GM23338 (cell line): ENCODE data around the gene CEP43. TPM values are rescaled to one million over a fixed set of nuclear protein-coding genes. Genes with fewer than 3 reads are reported as not detected.

ENCODE experiments used
- ATAC-seq: fragments of 200-7000 bp; cut with Tn5 transposase; 3 replicates; pipeline ENCODE4 v1.9.1; 2020
- DNase-seq: peaks from one replicate; pipeline ENCODE4 v3.0.0-alpha.2; 2015; ENCODE audit warnings: low spot score
- H2AFZ ChIP-seq: fragments of 200-600 bp; sonication (generic); 2 replicates; pipeline ENCODE4 v1.8.0; 2016; ENCODE audit warnings: antibody characterized with exemption, mild to moderate bottlenecking, moderate library complexity
- H3F3A ChIP-seq: fragments of 200-600 bp; sonication (generic); replicated peaks from 2 replicates; pipeline ENCODE4 v1.8.0; 2017; ENCODE audit warnings: antibody characterized with exemption, mixed run types, low read depth
- H3K27ac ChIP-seq: fragments of 200-600 bp; sonication (generic); 2 replicates; pipeline ENCODE4 v1.6.1; 2016; ENCODE audit warnings: low read depth
- H3K27me3 ChIP-seq: fragments of 200-600 bp; sonication (generic); 2 replicates; pipeline ENCODE4 v1.8.0; 2016; ENCODE audit warnings: mild to moderate bottlenecking, mixed run types, moderate library complexity; ENCODE audit not compliant: insufficient read depth
- H3K36me3 ChIP-seq: fragments of 200-600 bp; sonication (generic); 2 replicates; pipeline ENCODE4 v1.8.0; 2016; ENCODE audit warnings: mild to moderate bottlenecking; ENCODE audit not compliant: insufficient read depth
- H3K4me1 ChIP-seq: fragments of 200-600 bp; sonication (generic); 2 replicates; pipeline ENCODE4 v1.8.0; 2016; ENCODE audit warnings: mild to moderate bottlenecking, moderate library complexity; ENCODE audit not compliant: insufficient read depth
- H3K4me2 ChIP-seq: fragments of 200-600 bp; sonication (generic); 2 replicates; pipeline ENCODE4 v1.7.1; 2017; ENCODE audit warnings: mixed run types
- H3K4me3 ChIP-seq: fragments of 200-600 bp; sonication (generic); 2 replicates; pipeline ENCODE4 v1.6.1; 2016; ENCODE audit warnings: mixed run types
- H3K79me2 ChIP-seq: fragments of 200-600 bp; sonication (generic); replicated peaks from 2 replicates; pipeline ENCODE4 v1.8.0; 2017; ENCODE audit warnings: mild to moderate bottlenecking; ENCODE audit not compliant: insufficient read depth
- H3K9me2 ChIP-seq: fragments of 200-600 bp; sonication (generic); 2 replicates; pipeline ENCODE4 v1.8.0; 2017; ENCODE audit not compliant: insufficient read depth
- H4K20me1 ChIP-seq: fragments of 200-600 bp; sonication (generic); replicated peaks from 2 replicates; pipeline ENCODE4 v1.8.0; 2017; ENCODE audit warnings: mild to moderate bottlenecking; ENCODE audit not compliant: insufficient read depth
- H3K27ac Mint-ChIP-seq: 2 replicates; pipeline ENCODE4 v1.8.0; 2020; ENCODE audit warnings: inconsistent platforms, mild to moderate bottlenecking, moderate library complexity, mixed read lengths
- H3K27me3 Mint-ChIP-seq: 3 replicates; pipeline ENCODE4 v1.8.0; 2022; ENCODE audit warnings: low read depth, mild to moderate bottlenecking, moderate library complexity, mixed read lengths, inconsistent platforms; ENCODE audit not compliant: insufficient read depth, poor library complexity
- H3K36me3 Mint-ChIP-seq: 3 replicates; pipeline ENCODE4 v1.8.0; 2021; ENCODE audit warnings: low read depth, mild to moderate bottlenecking, inconsistent platforms, moderate library complexity, mixed read lengths
- H3K4me1 Mint-ChIP-seq: 3 replicates; pipeline ENCODE4 v1.8.0; 2020; ENCODE audit warnings: mild to moderate bottlenecking, inconsistent platforms, mixed read lengths
- H3K4me3 Mint-ChIP-seq: 3 replicates; pipeline ENCODE4 v1.8.0; 2021; ENCODE audit warnings: moderate library complexity, mild to moderate bottlenecking, inconsistent platforms, mixed read lengths
- H3K9me3 Mint-ChIP-seq: 3 replicates; pipeline ENCODE4 v1.8.0; 2020; ENCODE audit warnings: moderate library complexity, mild to moderate bottlenecking, inconsistent platforms, mixed read lengths
- CREB1 ChIP-seq: fragments of 250-450 bp; sonication (Bioruptor Pico); IDR thresholded peaks from 2 replicates; pipeline ENCODE4 v1.5.0; 2020; ENCODE audit warnings: low read depth, mild to moderate bottlenecking, moderate library complexity
- EZH2 ChIP-seq: fragments of 200-600 bp; sonication (generic); IDR thresholded peaks from one replicate; pipeline ENCODE4 v1.8.0; 2017; ENCODE audit warnings: antibody characterized with exemption, mild to moderate bottlenecking, low read depth; ENCODE audit not compliant: unreplicated experiment
- JUNB ChIP-seq: IDR thresholded peaks from one replicate; pipeline ENCODE4 v1.6.1; 2016; ENCODE audit warnings: antibody characterized with exemption; ENCODE audit not compliant: unreplicated experiment
- NANOG ChIP-seq: IDR thresholded peaks from 2 replicates; pipeline ENCODE4 v1.6.1; 2016; ENCODE audit warnings: antibody characterized with exemption, borderline replicate concordance
- STAT1 ChIP-seq: IDR thresholded peaks from one replicate; pipeline ENCODE4 v1.6.1; 2016; ENCODE audit warnings: antibody characterized with exemption; ENCODE audit not compliant: unreplicated experiment
- ZNF114 ChIP-seq: fragments of 250-450 bp; sonication (Bioruptor Pico); IDR thresholded peaks from 2 replicates; pipeline ENCODE4 v1.5.0; 2020; ENCODE audit warnings: mild to moderate bottlenecking, moderate library complexity
- ZNF331 ChIP-seq: fragments of 250-450 bp; sonication (Bioruptor Pico); IDR thresholded peaks from 2 replicates; pipeline ENCODE4 v1.5.0; 2020; ENCODE audit warnings: low read depth, mild to moderate bottlenecking, moderate library complexity
- ZNF462 ChIP-seq: fragments of 250-450 bp; sonication (Bioruptor Pico); IDR thresholded peaks from 2 replicates; pipeline ENCODE4 v1.5.0; 2020; ENCODE audit warnings: mild to moderate bottlenecking, moderate library complexity
- polyA plus RNA-seq: library from polyadenylated mRNA; unstranded; fragments of >200 nt; fragmentation: Nextera tagmentation; extraction: Ambion mirVana; gene quantifications from 2 replicates; pipeline ENCODE4 v1.2.1, GENCODE V29; 2016
- total RNA-seq: library from RNA; depleted of rRNA; stranded (reverse); fragments of >200 nt; shearing (Covaris generic); gene quantifications from 2 replicates; pipeline ENCODE4 v1.2.3, GENCODE V29; 2014
- TF ChIP-seq, protein P1 (sequence below), 2 experiments: fragments of 200-600 bp in 1 of 2; sonication (generic) in 1 of 2; conservative IDR thresholded peaks; 2 replicates each; pipeline versions ENCODE4 v1.5.1 to v1.6.1; 2016 to 2017; ENCODE audit warnings: antibody characterized with exemption in 2 of 2, low read depth in 2 of 2, mild to moderate bottlenecking in 2 of 2, moderate library complexity in 1 of 2
- TF ChIP-seq, protein P2 (sequence below): IDR thresholded peaks from one replicate; pipeline ENCODE4 v1.6.1; 2018; ENCODE audit warnings: antibody characterized with exemption; ENCODE audit not compliant: unreplicated experiment
- TF ChIP-seq, protein P3 (sequence below): IDR thresholded peaks from 2 replicates; pipeline ENCODE4 v1.6.1; 2016; ENCODE audit warnings: antibody characterized with exemption

Gene CEP43
- total and polyA plus RNA-seq, 2 experiments from 2014 or later, result 39.9 to 44.3 TPM

GRCh38 chr6:166955865-166956443 is 43.2 kb upstream of the CEP43 start:
- Histone ChIP-seq H3K27me3 (peaks cover 4% of the 10 kb centered on the region; the same call in 1 of the 2 replicates), H3K36me3 (no peaks in the 10 kb centered on the region), H3F3A (no peaks in the 10 kb centered on the region), H3K4me1 (peaks cover 12% of the 10 kb centered on the region), H4K20me1 (no peaks in the 10 kb centered on the region; the same call in 1 of the 2 replicates), H3K79me2 (peaks cover 6% of the 10 kb centered on the region; the same call in 1 of the 2 replicates), H3K4me2 (peak overlapping the region; percentile 94), H2AFZ (peak overlapping the region; percentile 95), H3K4me3 (peak overlapping the region; percentile 89), H3K27ac (no peak overlapping the region), H3K9me2 (no peaks in the 10 kb centered on the region)
- Mint-ChIP-seq H3K27ac (no peak overlapping the region), H3K4me1 (peaks cover 27% of the 10 kb centered on the region), H3K27me3 (peaks cover 11% of the 10 kb centered on the region), H3K4me3 (peak overlapping the region; percentile 77), H3K36me3 (peaks cover 18% of the 10 kb centered on the region), H3K9me3 (peaks cover 4% of the 10 kb centered on the region)
- TF ChIP-seq NANOG (no peak), STAT1 (no peak), ZNF331 (CRISPR knock-in tag) (no peak), EZH2 (no peak), ZNF462 (CRISPR knock-in tag) (no peak), JUNB (no peak), ZNF114 (CRISPR knock-in tag) (no peak), CREB1 (CRISPR knock-in tag) (no peak)
- TF ChIP-seq, protein P1, sequence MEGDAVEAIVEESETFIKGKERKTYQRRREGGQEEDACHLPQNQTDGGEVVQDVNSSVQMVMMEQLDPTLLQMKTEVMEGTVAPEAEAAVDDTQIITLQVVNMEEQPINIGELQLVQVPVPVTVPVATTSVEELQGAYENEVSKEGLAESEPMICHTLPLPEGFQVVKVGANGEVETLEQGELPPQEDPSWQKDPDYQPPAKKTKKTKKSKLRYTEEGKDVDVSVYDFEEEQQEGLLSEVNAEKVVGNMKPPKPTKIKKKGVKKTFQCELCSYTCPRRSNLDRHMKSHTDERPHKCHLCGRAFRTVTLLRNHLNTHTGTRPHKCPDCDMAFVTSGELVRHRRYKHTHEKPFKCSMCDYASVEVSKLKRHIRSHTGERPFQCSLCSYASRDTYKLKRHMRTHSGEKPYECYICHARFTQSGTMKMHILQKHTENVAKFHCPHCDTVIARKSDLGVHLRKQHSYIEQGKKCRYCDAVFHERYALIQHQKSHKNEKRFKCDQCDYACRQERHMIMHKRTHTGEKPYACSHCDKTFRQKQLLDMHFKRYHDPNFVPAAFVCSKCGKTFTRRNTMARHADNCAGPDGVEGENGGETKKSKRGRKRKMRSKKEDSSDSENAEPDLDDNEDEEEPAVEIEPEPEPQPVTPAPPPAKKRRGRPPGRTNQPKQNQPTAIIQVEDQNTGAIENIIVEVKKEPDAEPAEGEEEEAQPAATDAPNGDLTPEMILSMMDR (conservative IDR thresholded peaks at IDR 0.05; ENCODE audit: low read depth in 2 of 2), result no peak
- TF ChIP-seq, protein P2, sequence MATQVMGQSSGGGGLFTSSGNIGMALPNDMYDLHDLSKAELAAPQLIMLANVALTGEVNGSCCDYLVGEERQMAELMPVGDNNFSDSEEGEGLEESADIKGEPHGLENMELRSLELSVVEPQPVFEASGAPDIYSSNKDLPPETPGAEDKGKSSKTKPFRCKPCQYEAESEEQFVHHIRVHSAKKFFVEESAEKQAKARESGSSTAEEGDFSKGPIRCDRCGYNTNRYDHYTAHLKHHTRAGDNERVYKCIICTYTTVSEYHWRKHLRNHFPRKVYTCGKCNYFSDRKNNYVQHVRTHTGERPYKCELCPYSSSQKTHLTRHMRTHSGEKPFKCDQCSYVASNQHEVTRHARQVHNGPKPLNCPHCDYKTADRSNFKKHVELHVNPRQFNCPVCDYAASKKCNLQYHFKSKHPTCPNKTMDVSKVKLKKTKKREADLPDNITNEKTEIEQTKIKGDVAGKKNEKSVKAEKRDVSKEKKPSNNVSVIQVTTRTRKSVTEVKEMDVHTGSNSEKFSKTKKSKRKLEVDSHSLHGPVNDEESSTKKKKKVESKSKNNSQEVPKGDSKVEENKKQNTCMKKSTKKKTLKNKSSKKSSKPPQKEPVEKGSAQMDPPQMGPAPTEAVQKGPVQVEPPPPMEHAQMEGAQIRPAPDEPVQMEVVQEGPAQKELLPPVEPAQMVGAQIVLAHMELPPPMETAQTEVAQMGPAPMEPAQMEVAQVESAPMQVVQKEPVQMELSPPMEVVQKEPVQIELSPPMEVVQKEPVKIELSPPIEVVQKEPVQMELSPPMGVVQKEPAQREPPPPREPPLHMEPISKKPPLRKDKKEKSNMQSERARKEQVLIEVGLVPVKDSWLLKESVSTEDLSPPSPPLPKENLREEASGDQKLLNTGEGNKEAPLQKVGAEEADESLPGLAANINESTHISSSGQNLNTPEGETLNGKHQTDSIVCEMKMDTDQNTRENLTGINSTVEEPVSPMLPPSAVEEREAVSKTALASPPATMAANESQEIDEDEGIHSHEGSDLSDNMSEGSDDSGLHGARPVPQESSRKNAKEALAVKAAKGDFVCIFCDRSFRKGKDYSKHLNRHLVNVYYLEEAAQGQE, result no peak
- TF ChIP-seq, protein P3, sequence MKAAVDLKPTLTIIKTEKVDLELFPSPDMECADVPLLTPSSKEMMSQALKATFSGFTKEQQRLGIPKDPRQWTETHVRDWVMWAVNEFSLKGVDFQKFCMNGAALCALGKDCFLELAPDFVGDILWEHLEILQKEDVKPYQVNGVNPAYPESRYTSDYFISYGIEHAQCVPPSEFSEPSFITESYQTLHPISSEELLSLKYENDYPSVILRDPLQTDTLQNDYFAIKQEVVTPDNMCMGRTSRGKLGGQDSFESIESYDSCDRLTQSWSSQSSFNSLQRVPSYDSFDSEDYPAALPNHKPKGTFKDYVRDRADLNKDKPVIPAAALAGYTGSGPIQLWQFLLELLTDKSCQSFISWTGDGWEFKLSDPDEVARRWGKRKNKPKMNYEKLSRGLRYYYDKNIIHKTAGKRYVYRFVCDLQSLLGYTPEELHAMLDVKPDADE, result no peak
- DNase-seq (peak; percentile 80), ATAC-seq (peak; percentile 69)
